GM12878 (cell line): ENCODE data around the gene ADAMTS13. TPM values are rescaled to one million over a fixed set of nuclear protein-coding genes. Genes with fewer than 3 reads are reported as not detected.

ENCODE experiments used
- BACH1 ChIP-seq: fragments of 450-650 bp; IDR thresholded peaks from 2 replicates; pipeline ENCODE4 v1.6.1; 2017; ENCODE audit warnings: mild to moderate bottlenecking, borderline replicate concordance
- CHD4 ChIP-seq: fragments of 200-600 bp; sonication (generic); IDR thresholded peaks from 2 replicates; pipeline ENCODE4 v1.6.1; 2016; ENCODE audit warnings: mild to moderate bottlenecking
- CREB1 ChIP-seq: IDR thresholded peaks from 2 replicates; pipeline ENCODE4 v1.6.1; 2012; ENCODE audit warnings: low read depth, mild to moderate bottlenecking, inconsistent platforms
- IKZF1 ChIP-seq: fragments of 450-650 bp; conservative IDR thresholded peaks from 2 replicates; pipeline ENCODE4 v1.6.1; 2017; ENCODE audit warnings: antibody characterized with exemption, mild to moderate bottlenecking
- JUND ChIP-seq: IDR thresholded peaks from 2 replicates; pipeline ENCODE4 v1.6.1; 2012; ENCODE audit warnings: low read depth, mild to moderate bottlenecking, low read length, improper control_type of control experiment, moderate library complexity
- LARP7 ChIP-seq: fragments of 450-650 bp; IDR thresholded peaks from 2 replicates; pipeline ENCODE4 v1.6.1; 2017; ENCODE audit warnings: mild to moderate bottlenecking
- MAX ChIP-seq: IDR thresholded peaks from 2 replicates; pipeline ENCODE4 v1.6.1; 2012; ENCODE audit warnings: low read depth, low read length, improper control_type of control experiment
- NBN ChIP-seq: fragments of 450-650 bp; IDR thresholded peaks from 2 replicates; pipeline ENCODE4 v1.6.1; 2016
- NKRF ChIP-seq: fragments of 450-650 bp; conservative IDR thresholded peaks from 2 replicates; pipeline ENCODE4 v1.6.1; 2017; ENCODE audit warnings: mild to moderate bottlenecking, moderate library complexity
- PAX5 ChIP-seq: IDR thresholded peaks from 2 replicates; pipeline ENCODE4 v1.6.1; 2011; ENCODE audit warnings: low read depth, low read length, borderline replicate concordance
- POLR2A ChIP-seq: IDR thresholded peaks from 2 replicates; pipeline ENCODE4 v1.6.1; 2011; ENCODE audit warnings: low read depth, mild to moderate bottlenecking, low read length
- RUNX3 ChIP-seq: IDR thresholded peaks from 2 replicates; pipeline ENCODE4 v1.6.1; 2012; ENCODE audit warnings: low read length, inconsistent platforms
- polyA plus RNA-seq, 11 experiments: library from polyadenylated mRNA; depleted of rRNA in 4 of 11; unstranded in 6 of 11; stranded (reverse) in 5 of 11; fragments of >200 nt; fragmentation: Nextera tagmentation in 4 of 11; fragmentation: Illumina TruSeq in 1 of 11; extraction: Ambion mirVana in 4 of 11; extraction: Trizol in 1 of 11; gene quantifications; 1 replicate in 1 of 11; 2 replicates in 10 of 11; pipeline versions ENCODE4 v1.2.1 to v1.2.3, GENCODE V29; 2011 to 2016; ENCODE audit warnings: inconsistent platforms in 2 of 11, missing spikeins in 2 of 11, low read depth in 1 of 11
- total RNA-seq, 4 experiments: library from RNA; depleted of rRNA in 3 of 4; stranded (reverse); fragments of >200 nt in 3 of 4; fragmentation: Illumina TruSeq in 1 of 4; extraction: Trizol in 1 of 4; gene quantifications; 2 replicates each; pipeline versions ENCODE4 v1.2.1 to v1.2.3, GENCODE V29; 2013 to 2021
- TF ChIP-seq, protein P1 (sequence below): fragments of 450-650 bp; IDR thresholded peaks from 2 replicates; pipeline ENCODE4 v1.6.1; 2017; ENCODE audit warnings: mild to moderate bottlenecking, moderate library complexity

Gene ADAMTS13
- total and polyA plus RNA-seq, 10 of the 15 experiments (the other 5 are each of a cell fraction or from before 2014, with no cell fraction given), result 0.08 to 2.4 (median 0.28) TPM

DNA sequence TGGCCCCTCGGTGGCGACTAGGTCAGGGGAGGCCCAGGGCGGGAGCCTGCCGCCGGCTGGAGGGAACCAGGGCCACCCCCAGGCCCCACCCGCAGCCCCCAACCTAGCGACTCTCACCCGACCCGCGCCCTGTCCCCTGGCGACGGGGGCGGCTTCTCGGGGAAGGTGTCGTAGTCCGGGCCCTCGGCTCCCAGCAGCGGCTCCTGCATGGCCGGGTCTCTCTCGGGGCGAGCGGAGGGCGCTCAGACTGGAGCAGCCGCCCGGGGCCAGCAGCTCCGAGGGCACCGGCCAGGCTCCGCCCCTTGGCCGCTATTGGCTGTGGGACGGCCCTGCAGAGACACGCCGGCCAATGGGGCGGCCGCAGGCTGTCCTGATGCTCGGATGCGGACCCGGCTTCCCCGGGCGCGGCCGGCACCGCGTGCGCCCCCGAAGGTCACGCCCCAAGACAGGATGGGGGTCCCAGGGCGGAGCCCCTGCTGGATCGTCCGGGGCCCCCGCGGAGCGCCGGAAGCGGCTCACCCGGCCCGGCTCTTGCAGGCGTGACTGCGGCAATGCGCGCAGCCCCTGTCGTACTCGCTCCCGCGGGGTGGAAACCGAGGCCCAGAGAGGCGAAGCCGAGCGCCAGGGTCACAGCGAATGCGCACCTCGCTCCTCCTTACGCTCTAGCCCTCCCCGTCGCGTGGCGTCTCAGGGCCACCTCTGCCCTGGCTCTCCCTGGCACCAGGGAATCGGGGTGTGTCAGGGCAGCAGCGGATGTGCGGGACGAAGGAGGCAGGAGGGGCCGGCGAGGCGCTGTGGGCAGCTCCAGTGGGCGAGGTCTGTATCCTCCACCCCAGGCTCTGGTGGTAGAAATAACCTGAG is 56.9 kb downstream of the ADAMTS13 start, which contains the start of gene SLC2A6 (continued):
- TF ChIP-seq BACH1, result 0 out of 2 replicates have a peak, but pooled peaks have one; percentile 24
- peak; percentile 73 for TF ChIP-seq LARP7
- TF ChIP-seq CHD4, result no peak
- peak; percentile 71; the same call in 1 of the 2 replicates for TF ChIP-seq NKRF
- 0 out of 2 replicates have a peak, but pooled peaks have one; percentile 4 for TF ChIP-seq RUNX3
- TF ChIP-seq JUND, result no peak
- peak; percentile 47 for TF ChIP-seq IKZF1
- TF ChIP-seq, protein P1, sequence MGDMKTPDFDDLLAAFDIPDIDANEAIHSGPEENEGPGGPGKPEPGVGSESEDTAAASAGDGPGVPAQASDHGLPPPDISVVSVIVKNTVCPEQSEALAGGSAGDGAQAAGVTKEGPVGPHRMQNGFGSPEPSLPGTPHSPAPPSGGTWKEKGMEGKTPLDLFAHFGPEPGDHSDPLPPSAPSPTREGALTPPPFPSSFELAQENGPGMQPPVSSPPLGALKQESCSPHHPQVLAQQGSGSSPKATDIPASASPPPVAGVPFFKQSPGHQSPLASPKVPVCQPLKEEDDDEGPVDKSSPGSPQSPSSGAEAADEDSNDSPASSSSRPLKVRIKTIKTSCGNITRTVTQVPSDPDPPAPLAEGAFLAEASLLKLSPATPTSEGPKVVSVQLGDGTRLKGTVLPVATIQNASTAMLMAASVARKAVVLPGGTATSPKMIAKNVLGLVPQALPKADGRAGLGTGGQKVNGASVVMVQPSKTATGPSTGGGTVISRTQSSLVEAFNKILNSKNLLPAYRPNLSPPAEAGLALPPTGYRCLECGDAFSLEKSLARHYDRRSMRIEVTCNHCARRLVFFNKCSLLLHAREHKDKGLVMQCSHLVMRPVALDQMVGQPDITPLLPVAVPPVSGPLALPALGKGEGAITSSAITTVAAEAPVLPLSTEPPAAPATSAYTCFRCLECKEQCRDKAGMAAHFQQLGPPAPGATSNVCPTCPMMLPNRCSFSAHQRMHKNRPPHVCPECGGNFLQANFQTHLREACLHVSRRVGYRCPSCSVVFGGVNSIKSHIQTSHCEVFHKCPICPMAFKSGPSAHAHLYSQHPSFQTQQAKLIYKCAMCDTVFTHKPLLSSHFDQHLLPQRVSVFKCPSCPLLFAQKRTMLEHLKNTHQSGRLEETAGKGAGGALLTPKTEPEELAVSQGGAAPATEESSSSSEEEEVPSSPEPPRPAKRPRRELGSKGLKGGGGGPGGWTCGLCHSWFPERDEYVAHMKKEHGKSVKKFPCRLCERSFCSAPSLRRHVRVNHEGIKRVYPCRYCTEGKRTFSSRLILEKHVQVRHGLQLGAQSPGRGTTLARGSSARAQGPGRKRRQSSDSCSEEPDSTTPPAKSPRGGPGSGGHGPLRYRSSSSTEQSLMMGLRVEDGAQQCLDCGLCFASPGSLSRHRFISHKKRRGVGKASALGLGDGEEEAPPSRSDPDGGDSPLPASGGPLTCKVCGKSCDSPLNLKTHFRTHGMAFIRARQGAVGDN, result peak; percentile 23; the same call in 1 of the 2 replicates
- peak; percentile 63 for TF ChIP-seq MAX
- TF ChIP-seq PAX5, result peak; percentile 33; the same call in 1 of the 2 replicates
- peak; percentile 88 for TF ChIP-seq POLR2A
- TF ChIP-seq CREB1, result 0 out of 2 replicates have a peak, but pooled peaks have one; percentile 32
- no peak for TF ChIP-seq NBN
- TF ChIP-seq, all 136 proteins: peak for 20
